ENCODE data around the gene RSRC2.

RSRC2 gene

DNA sequence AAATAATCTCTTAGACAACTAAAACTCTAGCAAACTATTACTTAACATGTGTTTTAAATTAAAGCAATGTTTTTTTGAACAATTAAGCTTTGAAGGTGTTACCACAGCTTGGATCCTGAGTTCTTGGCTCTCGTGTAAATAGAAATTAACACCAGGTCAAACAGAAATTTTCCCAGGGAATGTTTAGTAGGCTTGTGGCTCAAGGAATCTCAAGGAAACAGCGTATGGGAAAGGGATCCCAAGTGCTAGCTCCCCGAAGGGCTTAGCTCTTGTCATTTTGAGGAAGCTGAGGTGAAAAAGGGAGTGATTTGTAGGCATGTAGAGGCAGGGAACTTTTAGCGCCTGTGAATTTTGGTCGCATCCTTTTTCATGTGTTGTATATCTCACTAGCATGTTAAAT lies 11.8 kb upstream of the RSRC2 start:
- Histone ChIP-seq H3K27me3 (ENCODE audit: control insufficient read depth, insufficient read depth, low read length) (no peaks in the 10 kb centered on the region), H3K4me1 (ENCODE audit: control insufficient read depth, insufficient read depth, low read length) (no peaks in the 10 kb centered on the region), H3K36me3 (ENCODE audit: insufficient read depth, low read length) (peaks cover 9% of the 10 kb centered on the region), H3K9me3 (replicated peaks; ENCODE audit: low read length) (no peaks in the 10 kb centered on the region), H3K4me3 (ENCODE audit: low read length) (no peak overlapping the region), H3K9ac (ENCODE audit: low read depth, low read length) (no peak overlapping the region), H3K4me2 (ENCODE audit: low read length) (no peak overlapping the region)

DNA sequence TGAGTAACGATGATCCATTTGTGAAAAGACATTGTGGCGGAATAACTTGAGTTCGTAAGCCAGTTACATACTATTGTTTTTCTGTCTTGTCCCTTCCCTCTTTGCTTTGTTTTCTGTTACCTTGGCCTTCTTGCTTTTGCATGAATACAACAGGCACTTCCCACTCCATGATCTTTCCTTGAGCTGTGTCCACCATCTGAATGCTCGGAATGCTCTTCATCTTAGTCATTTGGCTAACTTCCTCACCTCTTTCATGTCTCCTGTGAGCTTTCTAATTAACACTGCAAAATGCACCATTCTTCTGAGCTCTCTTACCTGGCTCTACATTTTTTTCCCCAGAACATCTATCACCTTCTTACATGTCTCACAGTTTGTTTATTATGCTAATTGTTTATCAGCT lies 10.3 kb upstream of the RSRC2 start:
- Histone ChIP-seq H3K27me3 (ENCODE audit: control insufficient read depth, insufficient read depth, low read length) (no peaks in the 10 kb centered on the region), H3K9ac (ENCODE audit: low read depth, low read length) (no peak overlapping the region), H3K4me1 (ENCODE audit: control insufficient read depth, insufficient read depth, low read length) (no peaks in the 10 kb centered on the region), H3K4me2 (ENCODE audit: low read length) (no peak overlapping the region), H3K4me3 (ENCODE audit: low read length) (no peak overlapping the region), H3K9me3 (replicated peaks; ENCODE audit: low read length) (no peaks in the 10 kb centered on the region), H3K36me3 (ENCODE audit: insufficient read depth, low read length) (peaks cover 9% of the 10 kb centered on the region)

DNA sequence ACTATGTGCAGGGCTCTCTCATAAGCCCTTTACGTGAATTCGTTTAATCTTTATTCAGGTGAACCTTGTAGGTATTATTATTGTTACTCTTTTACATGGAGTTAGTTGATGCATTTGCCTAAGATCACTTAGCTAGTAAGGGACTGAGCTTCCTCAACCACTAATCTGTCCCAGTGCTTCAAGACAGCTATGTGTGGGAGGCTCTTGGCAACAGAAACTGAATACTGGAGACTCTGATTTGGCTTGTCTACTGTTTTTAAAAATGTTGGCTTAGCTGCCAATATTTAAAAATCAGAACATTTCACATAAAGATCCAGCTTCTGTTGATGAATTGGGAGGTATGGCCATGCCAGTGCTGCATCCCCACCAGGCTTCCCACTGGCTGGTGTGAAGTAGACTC lies 7.1 kb upstream of the RSRC2 start:
- Histone ChIP-seq H3K4me1 (ENCODE audit: control insufficient read depth, insufficient read depth, low read length) (no peaks in the 10 kb centered on the region), H3K9ac (ENCODE audit: low read depth, low read length) (no peak overlapping the region), H3K36me3 (ENCODE audit: insufficient read depth, low read length) (peaks cover 14% of the 10 kb centered on the region), H3K9me3 (replicated peaks; ENCODE audit: low read length) (no peaks in the 10 kb centered on the region), H3K4me3 (ENCODE audit: low read length) (no peak overlapping the region), H3K27me3 (ENCODE audit: control insufficient read depth, insufficient read depth, low read length) (no peaks in the 10 kb centered on the region), H3K4me2 (ENCODE audit: low read length) (no peak overlapping the region)

DNA sequence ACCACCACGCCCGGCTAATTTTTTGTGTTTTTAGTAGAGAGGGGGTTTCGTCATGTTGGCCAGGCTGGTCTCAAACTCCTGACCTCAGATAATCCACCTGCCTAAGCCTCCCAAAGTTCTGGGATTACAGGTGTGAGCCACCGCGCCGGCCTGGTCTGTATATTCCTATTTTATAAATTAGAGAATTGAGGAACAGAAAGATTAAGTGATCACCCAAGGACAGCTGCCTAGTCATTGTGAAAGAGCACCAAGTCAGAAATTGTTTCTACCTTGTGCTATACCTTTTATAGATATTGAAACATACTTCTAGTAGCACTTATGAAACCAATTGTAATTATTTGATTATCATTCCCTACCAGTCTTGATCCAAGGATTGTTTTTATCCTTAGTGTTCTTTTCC lies 2.3 kb upstream of the RSRC2 start:
- H3K4me1 ChIP-seq (ENCODE audit: control insufficient read depth, insufficient read depth, low read length), result peaks cover 10% of the 10 kb centered on the region
- no peak overlapping the region for H3K9ac ChIP-seq (ENCODE audit: low read depth, low read length)
- no peak overlapping the region for H3K4me2 ChIP-seq (ENCODE audit: low read length)
- peaks cover 18% of the 10 kb centered on the region for H3K36me3 ChIP-seq (ENCODE audit: insufficient read depth, low read length)
- H3K4me3 ChIP-seq (ENCODE audit: low read length), result no peak overlapping the region
- H3K27me3 ChIP-seq (ENCODE audit: control insufficient read depth, insufficient read depth, low read length), result no peaks in the 10 kb centered on the region
- H3K9me3 ChIP-seq (replicated peaks; ENCODE audit: low read length), result no peaks in the 10 kb centered on the region

DNA sequence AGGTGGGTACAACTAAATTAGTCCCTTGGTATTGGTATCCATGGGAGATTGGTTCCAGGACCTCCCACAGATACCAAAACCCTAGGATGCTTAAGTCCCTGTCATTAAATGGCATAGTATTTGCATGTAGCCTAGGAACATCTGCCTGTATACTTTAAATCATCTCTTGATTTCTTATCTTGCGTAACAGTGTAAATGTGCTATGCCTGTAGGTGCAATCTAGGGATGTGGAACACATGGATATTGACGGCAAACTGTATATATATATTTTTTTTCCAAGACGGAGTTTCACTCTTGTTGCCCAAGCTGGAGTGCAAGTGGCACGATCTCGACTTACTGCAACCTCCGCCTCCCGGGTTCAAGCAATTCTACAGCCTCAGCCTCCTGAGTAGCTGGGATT lies 1.8 kb upstream of the RSRC2 start:
- no peaks in the 10 kb centered on the region for H3K9me3 ChIP-seq (replicated peaks; ENCODE audit: low read length)
- peaks cover 14% of the 10 kb centered on the region for H3K4me1 ChIP-seq (ENCODE audit: control insufficient read depth, insufficient read depth, low read length)
- peak overlapping the region; percentile 81 for H3K9ac ChIP-seq (ENCODE audit: low read depth, low read length)
- peaks cover 22% of the 10 kb centered on the region for H3K36me3 ChIP-seq (ENCODE audit: insufficient read depth, low read length)
- H3K27me3 ChIP-seq (ENCODE audit: control insufficient read depth, insufficient read depth, low read length), result no peaks in the 10 kb centered on the region
- H3K4me2 ChIP-seq (ENCODE audit: low read length), result peak overlapping the region; percentile 80
- peak overlapping the region; percentile 78 for H3K4me3 ChIP-seq (ENCODE audit: low read length)

DNA sequence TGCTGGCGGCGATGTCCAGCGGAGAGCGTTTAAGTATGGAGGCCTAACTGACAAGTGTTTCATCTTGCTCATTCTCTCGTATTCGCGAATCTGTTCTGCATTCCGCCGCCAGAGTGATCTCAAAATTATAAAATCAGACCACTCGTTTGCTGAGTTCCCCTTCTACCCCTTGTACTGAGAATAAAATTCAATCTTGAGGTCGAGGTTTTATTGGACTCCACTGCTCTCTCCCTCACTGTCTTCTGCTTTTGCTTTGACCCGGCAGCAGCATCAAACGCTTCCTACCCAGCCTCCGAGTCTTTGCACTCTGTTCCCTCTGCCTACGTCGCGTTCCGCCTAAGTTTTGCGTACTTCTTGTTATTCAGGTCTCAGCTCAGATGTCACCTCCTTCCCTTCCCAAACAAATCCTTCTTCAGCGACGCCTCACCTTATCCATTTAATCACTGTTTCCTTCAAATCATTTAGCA lies 775 bp upstream of the RSRC2 start:
- Histone ChIP-seq H3K4me3 (ENCODE audit: low read length) (peak overlapping the region; percentile 78), H3K4me2 (ENCODE audit: low read length) (peak overlapping the region; percentile 80), H3K27me3 (ENCODE audit: control insufficient read depth, insufficient read depth, low read length) (no peaks in the 10 kb centered on the region), H3K36me3 (ENCODE audit: insufficient read depth, low read length) (peaks cover 28% of the 10 kb centered on the region), H3K9ac (ENCODE audit: low read depth, low read length) (peak overlapping the region; percentile 81), H3K4me1 (ENCODE audit: control insufficient read depth, insufficient read depth, low read length) (peaks cover 25% of the 10 kb centered on the region), H3K9me3 (replicated peaks; ENCODE audit: low read length) (no peaks in the 10 kb centered on the region)

DNA sequence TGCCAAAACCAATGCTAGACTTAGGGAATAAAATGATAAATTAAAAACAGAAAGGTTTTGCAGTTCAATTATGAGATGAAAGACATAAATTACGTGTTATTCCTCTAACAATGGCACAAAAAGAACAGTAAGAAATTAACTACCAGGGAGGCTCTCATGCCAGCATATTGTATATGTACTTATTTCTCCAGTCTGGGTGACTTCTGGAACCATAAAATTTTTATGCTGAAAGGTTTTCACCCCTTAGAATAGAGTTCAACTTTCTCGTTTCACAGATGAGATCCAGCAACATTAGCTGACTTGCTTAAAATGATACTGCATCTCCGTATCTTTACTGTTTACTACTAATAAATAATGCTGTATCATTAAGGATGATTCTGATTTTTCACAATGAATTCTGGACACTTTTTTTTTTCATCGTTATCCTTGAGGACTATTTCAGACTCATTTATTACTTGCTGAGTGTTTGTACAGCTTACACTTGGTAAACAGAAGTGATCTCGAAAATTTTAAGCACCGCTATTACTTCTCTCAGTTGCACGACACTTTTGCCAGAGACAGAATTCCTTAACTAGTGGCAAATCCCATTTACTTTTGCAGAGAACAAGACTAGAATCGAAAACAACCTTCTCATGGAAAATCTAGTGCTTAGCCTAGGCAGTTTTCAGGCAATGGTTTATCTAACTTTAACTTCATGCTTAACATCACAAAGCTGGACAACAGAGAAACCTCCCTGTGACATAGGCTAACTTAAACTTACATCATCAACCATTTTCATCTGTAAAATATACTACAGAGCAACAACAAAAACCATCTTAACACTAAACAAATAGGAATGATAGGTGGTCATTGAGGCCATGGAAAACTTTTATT lies 2.7 kb downstream of the RSRC2 start:
- Histone ChIP-seq H3K4me3 (ENCODE audit: low read length) (peak overlapping the region; percentile 76), H3K9ac (ENCODE audit: low read depth, low read length) (peak overlapping the region; percentile 98), H3K27me3 (ENCODE audit: control insufficient read depth, insufficient read depth, low read length) (no peaks in the 10 kb centered on the region), H3K9me3 (replicated peaks; ENCODE audit: low read length) (no peaks in the 10 kb centered on the region), H3K4me2 (ENCODE audit: low read length) (peak overlapping the region; percentile 80), H3K4me1 (ENCODE audit: control insufficient read depth, insufficient read depth, low read length) (peaks cover 34% of the 10 kb centered on the region), H3K36me3 (ENCODE audit: insufficient read depth, low read length) (peaks cover 57% of the 10 kb centered on the region)

DNA sequence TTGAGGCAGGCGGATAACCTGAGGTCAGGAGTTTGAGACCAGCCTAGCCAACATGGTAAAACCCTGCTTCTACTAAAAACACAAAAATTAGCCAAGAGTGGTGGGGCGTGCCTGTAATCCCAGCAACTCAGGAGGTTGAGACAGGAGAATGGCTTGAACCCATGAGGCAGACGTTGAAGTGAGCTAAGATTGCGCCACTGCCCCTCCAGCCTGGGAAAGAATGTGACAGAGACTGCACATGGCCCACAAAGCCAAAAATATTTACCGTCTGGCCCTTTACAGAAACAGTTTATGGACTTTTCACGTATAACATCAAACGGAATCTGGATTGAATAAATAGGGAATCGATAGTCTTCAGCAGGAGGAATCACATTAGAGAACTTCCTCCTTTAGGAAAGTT lies 3.5 kb downstream of the RSRC2 start:
- no peaks in the 10 kb centered on the region for H3K27me3 ChIP-seq (ENCODE audit: control insufficient read depth, insufficient read depth, low read length)
- H3K9ac ChIP-seq (ENCODE audit: low read depth, low read length), result peak overlapping the region; percentile 98
- peaks cover 64% of the 10 kb centered on the region for H3K36me3 ChIP-seq (ENCODE audit: insufficient read depth, low read length)
- peak overlapping the region; percentile 80 for H3K4me2 ChIP-seq (ENCODE audit: low read length)
- no peaks in the 10 kb centered on the region for H3K9me3 ChIP-seq (replicated peaks; ENCODE audit: low read length)
- peak overlapping the region; percentile 76 for H3K4me3 ChIP-seq (ENCODE audit: low read length)
- H3K4me1 ChIP-seq (ENCODE audit: control insufficient read depth, insufficient read depth, low read length), result peaks cover 39% of the 10 kb centered on the region

DNA sequence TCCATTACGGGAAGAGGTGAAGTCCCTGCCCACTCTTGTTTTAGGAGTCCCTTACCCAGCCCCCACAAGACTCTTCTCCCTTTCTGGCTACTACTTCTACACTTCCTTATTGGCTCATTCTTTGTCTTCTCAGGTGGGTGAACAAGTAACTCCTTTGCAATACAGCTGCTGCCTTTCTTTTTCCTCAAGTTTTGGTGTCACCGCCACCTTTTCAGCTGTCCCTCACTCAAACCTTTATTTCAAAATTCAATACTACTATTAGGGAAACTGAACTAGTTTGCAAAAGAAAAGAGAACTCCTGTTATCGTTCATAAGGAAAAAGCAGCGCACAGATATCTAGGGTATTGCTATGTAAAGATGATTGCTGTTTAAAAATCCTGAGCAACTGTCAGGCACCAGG lies 6.1 kb downstream of the RSRC2 start:
- peaks cover 86% of the 10 kb centered on the region for H3K36me3 ChIP-seq (ENCODE audit: insufficient read depth, low read length)
- no peak overlapping the region for H3K4me3 ChIP-seq (ENCODE audit: low read length)
- no peak overlapping the region for H3K4me2 ChIP-seq (ENCODE audit: low read length)
- no peak overlapping the region for H3K9ac ChIP-seq (ENCODE audit: low read depth, low read length)
- no peaks in the 10 kb centered on the region for H3K9me3 ChIP-seq (replicated peaks; ENCODE audit: low read length)
- no peaks in the 10 kb centered on the region for H3K27me3 ChIP-seq (ENCODE audit: control insufficient read depth, insufficient read depth, low read length)
- peaks cover 42% of the 10 kb centered on the region for H3K4me1 ChIP-seq (ENCODE audit: control insufficient read depth, insufficient read depth, low read length)

DNA sequence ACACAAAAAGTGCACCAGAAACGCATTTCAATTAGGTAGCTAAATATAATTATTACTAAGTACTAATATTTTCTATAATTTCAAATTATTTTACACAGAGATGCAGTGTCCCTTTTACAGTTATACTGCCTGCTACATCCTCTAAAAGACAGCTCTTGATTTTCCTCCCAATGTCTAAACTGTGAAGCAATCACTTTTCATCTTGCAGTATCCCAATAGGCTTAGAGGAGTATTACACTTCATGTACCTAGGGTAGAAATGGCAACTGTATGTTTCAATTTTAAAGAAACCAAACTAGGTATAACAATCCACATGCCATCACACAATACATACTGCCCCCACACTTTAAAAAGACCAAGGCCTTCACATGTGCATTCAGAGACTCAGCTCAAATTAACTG lies 7.3 kb downstream of the RSRC2 start:
- peaks cover 94% of the 10 kb centered on the region for H3K36me3 ChIP-seq (ENCODE audit: insufficient read depth, low read length)
- no peak overlapping the region for H3K9ac ChIP-seq (ENCODE audit: low read depth, low read length)
- no peak overlapping the region for H3K4me2 ChIP-seq (ENCODE audit: low read length)
- no peaks in the 10 kb centered on the region for H3K9me3 ChIP-seq (replicated peaks; ENCODE audit: low read length)
- peaks cover 42% of the 10 kb centered on the region for H3K4me1 ChIP-seq (ENCODE audit: control insufficient read depth, insufficient read depth, low read length)
- H3K27me3 ChIP-seq (ENCODE audit: control insufficient read depth, insufficient read depth, low read length), result no peaks in the 10 kb centered on the region
- H3K4me3 ChIP-seq (ENCODE audit: low read length), result no peak overlapping the region

DNA sequence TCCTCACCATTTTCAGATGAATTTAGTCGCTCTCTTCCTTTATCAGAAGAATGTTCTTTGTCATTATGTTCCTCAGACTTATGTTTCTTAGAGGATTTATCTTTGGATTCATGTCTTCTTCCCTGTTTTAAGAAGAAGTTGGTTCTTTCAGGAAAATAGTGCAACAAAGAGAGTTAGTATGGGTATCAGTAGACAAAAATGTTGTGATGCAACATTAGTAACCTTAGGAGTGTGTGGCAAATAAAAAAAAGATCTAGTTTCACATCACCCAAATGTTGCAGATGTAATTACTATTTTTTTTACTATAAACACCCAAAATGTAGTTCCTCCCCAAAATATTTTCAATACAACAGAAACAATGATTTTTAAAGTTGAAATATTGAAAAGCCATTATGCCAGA lies 7.8 kb downstream of the RSRC2 start:
- H3K36me3 ChIP-seq (ENCODE audit: insufficient read depth, low read length), result peaks cover 92% of the 10 kb centered on the region
- no peak overlapping the region for H3K4me2 ChIP-seq (ENCODE audit: low read length)
- H3K4me3 ChIP-seq (ENCODE audit: low read length), result no peak overlapping the region
- H3K9me3 ChIP-seq (replicated peaks; ENCODE audit: low read length), result no peaks in the 10 kb centered on the region
- H3K4me1 ChIP-seq (ENCODE audit: control insufficient read depth, insufficient read depth, low read length), result peaks cover 36% of the 10 kb centered on the region
- H3K27me3 ChIP-seq (ENCODE audit: control insufficient read depth, insufficient read depth, low read length), result no peaks in the 10 kb centered on the region
- H3K9ac ChIP-seq (ENCODE audit: low read depth, low read length), result no peak overlapping the region

DNA sequence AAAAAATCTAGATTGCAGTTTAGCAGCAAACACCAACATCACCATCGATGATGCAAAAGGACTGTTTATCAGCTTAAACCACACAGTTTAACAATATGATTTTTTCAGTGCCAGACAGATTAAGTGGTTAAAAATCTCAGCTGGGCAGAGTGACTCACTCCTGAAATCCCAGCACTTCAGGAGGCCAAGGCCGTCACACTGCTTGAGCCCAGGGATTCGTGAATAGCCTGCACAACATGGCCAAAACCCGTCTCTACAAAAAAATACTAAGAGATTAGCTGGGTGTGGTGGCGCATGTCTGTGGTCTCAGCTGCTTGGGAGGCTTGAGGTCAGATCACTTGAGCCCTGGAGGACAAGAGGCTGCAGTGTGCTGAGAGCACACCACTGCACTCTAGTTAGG lies 8.9 kb downstream of the RSRC2 start:
- Histone ChIP-seq H3K36me3 (ENCODE audit: insufficient read depth, low read length) (peaks cover 91% of the 10 kb centered on the region), H3K27me3 (ENCODE audit: control insufficient read depth, insufficient read depth, low read length) (no peaks in the 10 kb centered on the region), H3K4me3 (ENCODE audit: low read length) (no peak overlapping the region), H3K9ac (ENCODE audit: low read depth, low read length) (no peak overlapping the region), H3K4me1 (ENCODE audit: control insufficient read depth, insufficient read depth, low read length) (peaks cover 26% of the 10 kb centered on the region), H3K4me2 (ENCODE audit: low read length) (no peak overlapping the region), H3K9me3 (replicated peaks; ENCODE audit: low read length) (no peaks in the 10 kb centered on the region)

All from skeletal muscle satellite cell (primary cell).